OCI-LY3 (cell line): ENCODE measurements around the gene CRYGC.

ENCODE experiments used
- EZH2phosphoT487 ChIP-seq: fragments of 200-600 bp; shearing (Covaris generic); IDR thresholded peaks from 2 replicates; pipeline ENCODE4 v1.6.1; 2018; ENCODE audit warnings: antibody characterized with exemption, mixed run types, low read depth
- TF ChIP-seq, protein P1 (sequence below): fragments of 200-600, 300-600 bp; sonication (generic); IDR thresholded peaks from 2 replicates; pipeline ENCODE4 v1.5.1; 2014; ENCODE audit warnings: antibody characterized with exemption, low read length, low read depth

- TF ChIP-seq, protein P1, sequence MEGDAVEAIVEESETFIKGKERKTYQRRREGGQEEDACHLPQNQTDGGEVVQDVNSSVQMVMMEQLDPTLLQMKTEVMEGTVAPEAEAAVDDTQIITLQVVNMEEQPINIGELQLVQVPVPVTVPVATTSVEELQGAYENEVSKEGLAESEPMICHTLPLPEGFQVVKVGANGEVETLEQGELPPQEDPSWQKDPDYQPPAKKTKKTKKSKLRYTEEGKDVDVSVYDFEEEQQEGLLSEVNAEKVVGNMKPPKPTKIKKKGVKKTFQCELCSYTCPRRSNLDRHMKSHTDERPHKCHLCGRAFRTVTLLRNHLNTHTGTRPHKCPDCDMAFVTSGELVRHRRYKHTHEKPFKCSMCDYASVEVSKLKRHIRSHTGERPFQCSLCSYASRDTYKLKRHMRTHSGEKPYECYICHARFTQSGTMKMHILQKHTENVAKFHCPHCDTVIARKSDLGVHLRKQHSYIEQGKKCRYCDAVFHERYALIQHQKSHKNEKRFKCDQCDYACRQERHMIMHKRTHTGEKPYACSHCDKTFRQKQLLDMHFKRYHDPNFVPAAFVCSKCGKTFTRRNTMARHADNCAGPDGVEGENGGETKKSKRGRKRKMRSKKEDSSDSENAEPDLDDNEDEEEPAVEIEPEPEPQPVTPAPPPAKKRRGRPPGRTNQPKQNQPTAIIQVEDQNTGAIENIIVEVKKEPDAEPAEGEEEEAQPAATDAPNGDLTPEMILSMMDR = no peak
- TF ChIP-seq EZH2phosphoT487 = no peak
Measured at GRCh38 chr2:208146006-208146405, 16.4 kb upstream of the CRYGC start, which contains the start of gene CRYGB.
